IPS DF 6.9 (cell line): Measurements from ENCODE around the gene TTC39B.

Source experiments
- DNase-seq: peaks from one replicate; pipeline ENCODE4 v3.0.0-alpha.2; 2013; ENCODE audit warnings: low read depth, low spot score
- H3K27ac ChIP-seq: one replicate; pipeline ENCODE4 v1.5.1; 2013; ENCODE audit warnings: low read length, control low read depth
- H3K27me3 ChIP-seq: 2 replicates; pipeline ENCODE4 v1.6.1; 2013; ENCODE audit warnings: mild to moderate bottlenecking, low read length; ENCODE audit not compliant: control insufficient read depth, insufficient read depth
- H3K36me3 ChIP-seq: 2 replicates; pipeline ENCODE4 v1.6.1; 2013; ENCODE audit warnings: low read length; ENCODE audit not compliant: control insufficient read depth, insufficient read depth
- H3K4me1 ChIP-seq: 2 replicates; pipeline ENCODE4 v1.6.1; 2013; ENCODE audit warnings: low read length; ENCODE audit not compliant: control insufficient read depth, insufficient read depth
- H3K4me3 ChIP-seq: 2 replicates; pipeline ENCODE4 v1.5.1; 2013; ENCODE audit warnings: mild to moderate bottlenecking, low read length
- H3K9me3 ChIP-seq: 2 replicates; pipeline ENCODE4 v1.6.1; 2013; ENCODE audit warnings: low read length, inconsistent platforms; ENCODE audit not compliant: control insufficient read depth, insufficient read depth
- WGBS: extraction: QIAGEN DNeasy Blood & Tissue Kit; methylation state at CpG from one replicate; pipeline ENCODE4 v1.1.7; 2013; ENCODE audit warnings: mixed read lengths, missing lambda C conversion rate; ENCODE audit not compliant: insufficient read length, insufficient coverage; 5-methylcytosine and 5-hydroxymethylcytosine counted together

The TTC39B gene

DNA sequence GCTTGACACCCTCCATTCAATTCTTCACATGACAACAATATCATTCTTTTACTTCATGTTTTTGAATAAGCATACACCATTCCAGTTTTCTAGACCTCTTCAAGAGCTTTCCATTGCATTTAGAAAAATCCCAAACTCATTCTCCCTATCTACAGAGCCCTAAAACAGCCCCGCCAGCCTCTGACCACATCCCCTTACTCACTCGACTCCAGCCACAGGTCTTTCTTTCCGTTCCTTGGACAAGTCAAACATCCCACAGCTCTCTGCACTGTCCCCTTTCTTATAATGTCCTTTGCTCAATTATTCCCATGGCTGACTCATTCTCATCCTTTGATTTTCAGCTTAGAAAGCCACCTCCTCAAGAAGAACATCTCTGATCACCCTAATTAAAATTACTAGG, 38.2 kb downstream of the TTC39B start:
- Histone ChIP-seq H3K27me3 (no peaks in the 10 kb centered on the region), H3K4me3 (no peak overlapping the region), H3K36me3 (no peaks in the 10 kb centered on the region; the same call in 1 of the 2 replicates), H3K9me3 (no peaks in the 10 kb centered on the region), H3K4me1 (no peaks in the 10 kb centered on the region), H3K27ac (no peak overlapping the region)
- no peak for DNase-seq
- no CpG with 5 or more reads among the region's 3 CpGs for WGBS

DNA sequence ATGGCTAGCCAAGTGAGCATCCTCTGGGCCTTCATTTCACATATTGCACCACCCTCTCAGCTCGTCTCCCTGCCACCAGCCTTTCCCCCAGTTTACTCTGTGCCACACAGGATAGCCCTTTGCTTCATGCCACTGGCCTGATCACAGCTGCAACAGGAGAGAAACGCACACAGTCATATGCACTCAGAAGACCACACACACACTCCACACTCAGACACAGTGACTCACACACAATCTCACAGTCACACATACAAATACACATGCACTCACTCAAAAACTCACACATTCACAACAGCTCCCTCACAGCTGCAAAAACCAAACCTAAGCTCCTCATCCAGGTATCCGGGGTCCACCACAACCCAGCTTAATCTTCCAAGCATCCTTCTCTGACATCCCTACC, 38.7 kb downstream of the TTC39B start:
- no CpG with 5 or more reads among the region's 3 CpGs for WGBS
- Histone ChIP-seq H3K4me3 (no peak overlapping the region), H3K36me3 (no peaks in the 10 kb centered on the region; the same call in 1 of the 2 replicates), H3K27me3 (no peaks in the 10 kb centered on the region), H3K27ac (no peak overlapping the region), H3K4me1 (no peaks in the 10 kb centered on the region), H3K9me3 (no peaks in the 10 kb centered on the region)
- DNase-seq = no peak

DNA sequence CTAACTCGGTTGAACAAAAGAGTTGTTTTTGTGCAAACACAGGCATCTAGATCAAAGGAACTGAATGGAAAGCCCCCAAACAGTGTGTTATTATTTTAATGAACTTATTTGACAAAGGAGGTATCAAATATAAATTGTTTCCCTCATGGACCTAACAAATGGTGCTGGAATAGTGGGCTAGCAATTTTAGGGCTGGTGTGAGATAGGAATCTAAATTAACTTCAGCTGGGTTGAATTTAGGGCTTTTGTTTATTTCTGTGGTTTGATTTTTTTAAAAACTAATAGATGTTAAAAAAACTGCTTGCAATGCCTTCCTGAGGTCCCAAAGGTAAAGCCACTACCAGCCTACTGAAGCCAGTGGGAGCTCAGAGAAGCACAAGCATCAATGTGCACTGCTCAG, 42.1 kb downstream of the TTC39B start:
- no peaks in the 10 kb centered on the region for H3K36me3 ChIP-seq
- no peak overlapping the region for H3K27ac ChIP-seq
- no CpG with 5 or more reads among the region's 1 CpG for WGBS
- no peak for DNase-seq
- H3K27me3 ChIP-seq = no peaks in the 10 kb centered on the region
- no peaks in the 10 kb centered on the region for H3K4me1 ChIP-seq
- H3K4me3 ChIP-seq = no peak overlapping the region
- H3K9me3 ChIP-seq = no peaks in the 10 kb centered on the region

DNA sequence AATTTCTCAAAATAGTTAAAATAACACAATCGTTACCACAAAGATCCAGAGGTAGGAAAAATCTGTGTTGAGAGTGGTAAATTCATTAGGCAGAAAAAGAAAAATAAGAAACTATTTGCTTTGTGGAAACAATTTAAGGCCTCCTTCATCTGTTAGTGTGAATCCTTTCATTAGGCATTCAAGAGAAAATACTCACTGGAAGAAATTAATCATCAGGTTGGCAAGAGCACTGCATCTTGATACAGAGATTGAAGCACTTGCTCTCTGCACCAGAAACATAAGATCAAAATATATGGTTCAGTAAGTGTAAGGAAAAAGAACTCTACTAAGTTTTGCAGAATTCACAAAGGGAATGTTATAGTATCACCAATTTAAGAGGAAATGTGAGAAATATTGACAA, 44.4 kb downstream of the TTC39B start:
- no CpG with 5 or more reads among the region's 1 CpG for WGBS

DNA sequence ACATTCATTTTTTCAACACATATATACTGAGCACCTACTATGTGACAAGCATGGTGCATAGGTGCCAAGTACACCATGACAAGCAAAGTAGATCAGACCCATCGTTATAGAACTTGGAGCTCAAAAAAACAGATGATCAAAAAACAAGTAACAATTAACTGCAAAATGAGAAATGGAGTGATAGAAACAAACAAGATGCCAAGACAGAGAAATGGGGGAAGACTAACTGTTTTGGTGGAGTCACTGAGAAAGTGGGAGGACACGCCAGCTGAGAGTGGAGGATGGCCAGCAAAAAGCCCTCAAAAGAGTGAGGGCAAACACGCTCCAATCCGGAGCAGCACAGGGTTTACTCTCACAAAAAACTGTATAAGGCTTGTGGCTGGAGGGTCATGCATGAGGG, 50.6 kb downstream of the TTC39B start:
- no peaks in the 10 kb centered on the region for H3K4me1 ChIP-seq
- no CpG with 5 or more reads among the region's 4 CpGs for WGBS
- no peak for DNase-seq
- no peaks in the 10 kb centered on the region for H3K27me3 ChIP-seq
- H3K36me3 ChIP-seq = no peaks in the 10 kb centered on the region
- no peak overlapping the region for H3K27ac ChIP-seq
- no peak overlapping the region for H3K4me3 ChIP-seq
- no peaks in the 10 kb centered on the region for H3K9me3 ChIP-seq

More for the DNA sequence above, 44.4 kb downstream of the TTC39B start:
- Histone ChIP-seq H3K27me3 (no peaks in the 10 kb centered on the region), H3K36me3 (no peaks in the 10 kb centered on the region), H3K27ac (no peak overlapping the region), H3K4me3 (no peak overlapping the region), H3K4me1 (no peaks in the 10 kb centered on the region), H3K9me3 (no peaks in the 10 kb centered on the region)
- DNase-seq = no peak

DNA sequence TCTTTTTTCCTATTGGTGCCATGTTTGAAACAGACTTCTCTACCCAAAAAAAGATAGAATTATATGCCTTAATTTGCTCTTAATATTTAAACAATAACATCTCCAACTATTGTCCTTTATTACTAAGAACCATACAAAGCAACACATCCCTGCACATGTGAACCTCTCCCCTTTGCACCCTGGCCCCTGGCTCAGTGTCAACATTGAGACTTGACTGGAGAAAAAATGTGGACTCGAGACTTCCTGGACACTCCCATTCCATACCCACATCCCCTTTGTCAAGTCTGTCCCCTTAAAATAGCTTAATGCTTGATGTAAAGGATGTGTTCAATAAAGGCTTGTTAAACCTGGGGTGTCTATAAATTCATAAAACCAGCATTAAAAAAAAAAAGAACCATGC, 53.2 kb downstream of the TTC39B start:
- H3K4me1 ChIP-seq = no peaks in the 10 kb centered on the region
- H3K4me3 ChIP-seq = no peak overlapping the region
- no peak for DNase-seq
- no peaks in the 10 kb centered on the region for H3K9me3 ChIP-seq
- no CpG with 5 or more reads among the region's 1 CpG for whole genome bisulfite sequencing
- no peaks in the 10 kb centered on the region for H3K36me3 ChIP-seq
- no peak overlapping the region for H3K27ac ChIP-seq
- H3K27me3 ChIP-seq = no peaks in the 10 kb centered on the region

DNA sequence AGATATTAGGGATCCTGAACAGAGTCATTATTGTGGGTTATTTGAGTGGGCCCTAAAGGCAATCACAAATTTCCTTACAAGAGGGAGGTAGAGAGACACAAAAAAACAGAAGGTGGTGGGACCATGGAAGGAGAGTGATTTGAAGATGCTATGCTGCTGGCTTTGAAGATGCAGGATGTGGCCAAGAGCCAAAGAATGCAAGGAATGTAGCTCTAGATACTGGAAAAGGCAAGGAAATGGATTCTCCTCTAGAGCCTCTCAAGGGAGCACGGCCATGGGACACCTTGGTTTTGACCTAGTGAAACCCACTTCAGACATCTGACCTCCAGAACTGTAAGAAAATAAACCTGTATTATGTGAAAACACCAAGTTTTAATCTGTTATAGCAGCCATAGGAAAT, 53.8 kb downstream of the TTC39B start:
- Histone ChIP-seq H3K27me3 (no peaks in the 10 kb centered on the region), H3K27ac (no peak overlapping the region), H3K4me3 (no peak overlapping the region), H3K4me1 (no peaks in the 10 kb centered on the region), H3K9me3 (no peaks in the 10 kb centered on the region), H3K36me3 (no peaks in the 10 kb centered on the region)
- no CpG with 5 or more reads among the region's 1 CpG for WGBS
- peak; percentile 25 for DNase-seq

DNA sequence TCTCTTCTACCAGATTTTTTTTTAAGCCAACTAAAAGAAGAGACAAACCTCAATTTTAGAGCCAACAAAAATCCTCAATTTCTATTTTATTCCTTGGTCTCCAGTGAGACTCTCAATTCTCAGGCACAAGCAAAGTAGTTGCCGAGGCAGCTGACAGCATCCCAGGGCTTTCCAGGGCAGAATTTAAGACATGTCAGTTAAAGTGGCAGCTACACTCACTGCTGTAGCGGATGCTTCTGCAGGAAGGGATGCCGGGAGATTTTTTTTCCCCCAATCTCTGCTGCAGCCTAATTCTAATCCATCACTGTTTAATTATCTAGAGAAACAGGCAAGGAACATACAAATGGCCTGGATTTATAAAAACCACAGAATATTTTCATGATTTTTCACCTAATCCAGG, 57.0 kb downstream of the TTC39B start:
- H3K36me3 ChIP-seq = no peaks in the 10 kb centered on the region
- H3K4me1 ChIP-seq = peaks cover 2% of the 10 kb centered on the region; the same call in 1 of the 2 replicates
- H3K9me3 ChIP-seq = no peaks in the 10 kb centered on the region
- no peaks in the 10 kb centered on the region for H3K27me3 ChIP-seq
- DNase-seq = no peak
- WGBS = no CpG with 5 or more reads among the region's 3 CpGs
- no peak overlapping the region for H3K27ac ChIP-seq
- no peak overlapping the region for H3K4me3 ChIP-seq

DNA sequence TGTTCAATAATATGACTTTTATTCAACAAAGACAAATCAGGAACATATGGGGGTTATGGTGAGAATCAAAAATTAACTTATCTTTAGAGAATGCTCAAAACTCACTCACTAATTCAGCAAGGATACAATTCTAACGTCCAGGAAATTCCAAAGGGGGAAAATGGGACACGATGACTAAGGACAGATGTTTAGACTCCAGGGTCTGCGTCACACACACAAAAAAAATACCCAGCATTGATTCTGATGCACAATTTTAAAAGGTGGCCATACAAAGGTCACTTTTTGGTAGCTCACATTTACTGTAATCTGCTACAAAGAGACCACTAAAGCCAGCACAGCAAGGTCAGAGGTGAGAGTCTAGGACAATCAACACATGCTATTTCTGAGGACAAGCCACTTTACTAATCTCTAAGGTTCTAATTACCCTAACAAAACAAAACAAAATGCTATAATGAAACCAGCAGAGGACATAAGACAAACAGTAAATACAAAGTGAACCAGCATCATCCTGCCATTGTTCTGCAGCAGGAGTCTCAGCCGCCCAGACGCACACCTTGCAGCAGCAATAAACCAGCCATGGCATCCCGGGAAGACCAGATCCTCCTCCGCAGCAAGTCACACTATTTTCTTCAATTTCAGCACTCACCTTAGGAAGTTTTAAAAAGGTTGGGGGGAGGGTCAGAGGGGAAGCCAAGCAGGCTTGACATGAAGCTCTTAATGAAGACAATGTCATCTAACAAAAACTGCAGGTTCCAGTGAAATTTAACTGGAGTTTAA, 57.8 kb downstream of the TTC39B start:
- no peak for DNase-seq
- no CpG with 5 or more reads among the region's 7 CpGs for WGBS
- Histone ChIP-seq H3K9me3 (no peaks in the 10 kb centered on the region), H3K4me1 (peaks cover 6% of the 10 kb centered on the region; the same call in 1 of the 2 replicates), H3K4me3 (no peak overlapping the region), H3K27me3 (no peaks in the 10 kb centered on the region), H3K27ac (no peak overlapping the region), H3K36me3 (no peaks in the 10 kb centered on the region)

DNA sequence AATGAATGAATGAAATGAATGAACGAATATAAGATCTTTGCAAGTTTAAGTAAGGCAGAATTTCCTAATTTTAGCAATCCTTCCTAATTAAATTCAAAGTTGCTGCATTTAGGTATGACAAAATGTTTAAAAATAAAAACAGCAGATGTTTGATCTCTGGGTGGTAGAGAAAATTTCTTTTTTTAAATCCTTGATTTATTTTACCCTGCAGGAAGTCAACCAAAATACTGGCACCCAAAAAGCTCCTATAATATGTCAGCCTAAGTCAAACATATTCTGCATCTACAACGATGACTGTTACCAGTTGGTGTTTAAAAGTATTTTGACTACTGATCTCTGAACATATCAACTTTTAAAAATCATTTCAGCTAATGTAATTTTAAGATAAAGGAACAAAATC, 58.4 kb downstream of the TTC39B start:
- H3K27ac ChIP-seq = no peak overlapping the region
- no peaks in the 10 kb centered on the region for H3K27me3 ChIP-seq
- no peak overlapping the region for H3K4me3 ChIP-seq
- DNase-seq = no peak
- H3K9me3 ChIP-seq = no peaks in the 10 kb centered on the region
- no CpG with 5 or more reads among the region's 2 CpGs for WGBS
- H3K36me3 ChIP-seq = no peaks in the 10 kb centered on the region
- peaks cover 7% of the 10 kb centered on the region; the same call in 1 of the 2 replicates for H3K4me1 ChIP-seq

DNA sequence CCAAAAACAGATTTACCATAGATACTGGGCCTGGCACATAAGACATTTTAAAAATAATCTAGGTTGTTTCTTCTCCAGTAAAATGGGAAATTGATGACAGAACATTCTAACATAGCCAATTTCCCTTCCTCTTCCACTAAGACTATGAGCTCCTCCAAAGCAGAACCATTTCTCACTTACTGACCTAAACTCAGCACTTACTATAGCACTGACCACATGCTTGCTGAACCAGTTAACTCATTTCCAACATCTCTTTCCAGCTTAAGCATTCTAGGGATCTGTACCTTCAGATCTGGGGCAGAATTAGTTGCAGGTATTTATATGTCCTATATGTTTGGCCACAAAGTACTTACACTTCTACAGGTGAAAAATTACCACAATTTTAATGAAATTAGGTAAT, 58.9 kb downstream of the TTC39B start:
- Histone ChIP-seq H3K27me3 (no peaks in the 10 kb centered on the region), H3K27ac (no peak overlapping the region), H3K4me3 (no peak overlapping the region), H3K36me3 (no peaks in the 10 kb centered on the region), H3K9me3 (no peaks in the 10 kb centered on the region), H3K4me1 (peaks cover 7% of the 10 kb centered on the region; the same call in 1 of the 2 replicates)
- DNase-seq = no peak
